ENCODE data around the gene GCN1.

Gene GCN1

DNA sequence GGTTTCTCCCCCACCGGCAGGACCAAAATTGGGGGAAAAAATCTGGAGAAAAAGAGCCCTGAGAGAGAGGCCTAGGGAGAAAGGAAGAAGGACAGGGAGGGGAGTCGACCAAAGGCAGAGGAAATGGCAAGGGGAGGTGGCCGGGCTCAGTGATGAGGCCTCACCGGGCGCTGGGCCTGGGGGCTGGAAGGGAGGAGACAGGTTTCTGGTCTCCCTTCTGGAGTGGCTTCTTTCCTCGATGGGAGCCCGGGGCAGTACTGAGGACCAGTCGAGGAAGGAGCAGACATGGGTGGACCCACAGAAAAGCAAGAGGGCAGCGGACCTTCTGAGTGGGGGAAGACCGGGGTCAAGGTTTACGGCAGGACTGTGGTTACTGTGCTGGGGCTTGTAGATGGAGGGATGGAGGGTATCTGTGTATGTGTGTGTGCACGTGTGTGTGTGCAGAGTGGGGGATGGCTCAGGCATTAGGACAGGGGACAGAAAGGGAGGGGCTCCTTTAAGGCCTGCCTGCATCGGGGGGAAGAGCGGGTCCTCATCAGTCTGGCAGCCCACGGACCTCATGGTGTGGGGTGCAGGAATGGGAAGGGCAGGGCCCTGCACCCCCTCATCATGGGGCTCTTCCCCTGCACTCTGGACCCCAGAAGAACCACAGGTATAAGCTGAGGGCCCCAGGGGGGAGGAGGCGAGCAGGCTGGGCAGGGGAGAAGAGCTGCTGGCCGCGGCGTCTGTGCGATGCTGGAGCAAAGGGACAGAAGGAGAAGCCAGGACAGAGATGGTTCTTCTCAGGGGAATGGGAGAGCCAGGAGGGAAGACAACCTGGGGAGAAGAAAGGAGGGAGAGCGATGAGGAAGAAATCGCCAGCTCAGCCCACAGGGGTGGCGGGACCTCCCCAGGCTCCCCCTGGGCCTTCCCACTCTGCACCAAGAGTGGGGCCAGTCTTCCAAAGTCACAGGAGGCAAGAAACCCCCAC is 21.5 kb upstream of the GCN1 start:
- no peaks in the 10 kb centered on the region for H3K9me3 ChIP-seq (ENCODE audit: insufficient read depth, low read depth, low read length)
- no peak overlapping the region for H3K4me3 ChIP-seq (ENCODE audit: low read length, poor library complexity, severe bottlenecking)
- TF ChIP-seq EZH2phosphoT487 (IDR thresholded peaks at IDR 0.05; ENCODE audit: borderline replicate concordance) = no peak
- TF ChIP-seq, protein P1, sequence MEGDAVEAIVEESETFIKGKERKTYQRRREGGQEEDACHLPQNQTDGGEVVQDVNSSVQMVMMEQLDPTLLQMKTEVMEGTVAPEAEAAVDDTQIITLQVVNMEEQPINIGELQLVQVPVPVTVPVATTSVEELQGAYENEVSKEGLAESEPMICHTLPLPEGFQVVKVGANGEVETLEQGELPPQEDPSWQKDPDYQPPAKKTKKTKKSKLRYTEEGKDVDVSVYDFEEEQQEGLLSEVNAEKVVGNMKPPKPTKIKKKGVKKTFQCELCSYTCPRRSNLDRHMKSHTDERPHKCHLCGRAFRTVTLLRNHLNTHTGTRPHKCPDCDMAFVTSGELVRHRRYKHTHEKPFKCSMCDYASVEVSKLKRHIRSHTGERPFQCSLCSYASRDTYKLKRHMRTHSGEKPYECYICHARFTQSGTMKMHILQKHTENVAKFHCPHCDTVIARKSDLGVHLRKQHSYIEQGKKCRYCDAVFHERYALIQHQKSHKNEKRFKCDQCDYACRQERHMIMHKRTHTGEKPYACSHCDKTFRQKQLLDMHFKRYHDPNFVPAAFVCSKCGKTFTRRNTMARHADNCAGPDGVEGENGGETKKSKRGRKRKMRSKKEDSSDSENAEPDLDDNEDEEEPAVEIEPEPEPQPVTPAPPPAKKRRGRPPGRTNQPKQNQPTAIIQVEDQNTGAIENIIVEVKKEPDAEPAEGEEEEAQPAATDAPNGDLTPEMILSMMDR (conservative IDR thresholded peaks at IDR 0.05; ENCODE audit: low read length) = no peak
- no peaks in the 10 kb centered on the region for H3K79me2 ChIP-seq (ENCODE audit: insufficient read depth, low read length)
- no peaks in the 10 kb centered on the region for H3K27me3 ChIP-seq (ENCODE audit: insufficient read depth, low read length, poor library complexity, severe bottlenecking)
- H3F3A ChIP-seq (ENCODE audit: low read depth) = no peaks in the 10 kb centered on the region
- H3K4me2 ChIP-seq (ENCODE audit: low read depth, low read length, poor library complexity, severe bottlenecking) = no peak overlapping the region
- H3K4me1 ChIP-seq (ENCODE audit: insufficient read depth, low read length, poor library complexity, severe bottlenecking) = no peaks in the 10 kb centered on the region
- H3K9me2 ChIP-seq (replicated peaks; ENCODE audit: low read depth, low read length) = no peaks in the 10 kb centered on the region
- H3K36me3 ChIP-seq (ENCODE audit: insufficient read depth, low read length) = no peaks in the 10 kb centered on the region
- no peak overlapping the region for H2AFZ ChIP-seq (ENCODE audit: low read length)
- no peaks in the 10 kb centered on the region for H4K20me1 ChIP-seq (ENCODE audit: insufficient read depth, low read length, poor library complexity, severe bottlenecking)
- no peak overlapping the region for H3K9ac ChIP-seq (ENCODE audit: low read depth, low read length, poor library complexity, severe bottlenecking)

DNA sequence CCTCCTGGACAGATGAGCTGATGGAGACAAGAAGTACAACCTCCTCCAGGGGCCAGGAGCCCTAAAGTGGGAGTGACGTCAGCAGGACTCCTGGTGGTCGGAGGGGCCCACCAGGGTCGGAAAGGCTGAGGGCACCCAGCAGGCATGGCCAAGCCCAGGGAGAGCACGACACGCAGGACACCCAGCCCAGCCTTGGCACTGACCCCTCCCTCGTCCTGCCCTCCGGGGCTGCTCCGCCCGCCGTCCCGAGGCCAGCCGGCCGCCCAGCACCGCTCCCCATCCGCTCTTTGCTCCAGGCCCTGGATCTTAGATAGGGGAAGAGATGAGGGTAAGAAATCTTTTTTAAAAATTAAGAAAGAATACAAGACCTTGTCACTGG is 20.8 kb upstream of the GCN1 start:
- H3K4me2 ChIP-seq (ENCODE audit: low read depth, low read length, poor library complexity, severe bottlenecking) = no peak overlapping the region
- no peak overlapping the region for H3K9ac ChIP-seq (ENCODE audit: low read depth, low read length, poor library complexity, severe bottlenecking)
- no peak overlapping the region for H3K4me3 ChIP-seq (ENCODE audit: low read length, poor library complexity, severe bottlenecking)
- H3K79me2 ChIP-seq (ENCODE audit: insufficient read depth, low read length) = no peaks in the 10 kb centered on the region
- TF ChIP-seq, protein P1 (conservative IDR thresholded peaks at IDR 0.05; ENCODE audit: low read length) = no peak
- no peak for TF ChIP-seq EZH2phosphoT487 (IDR thresholded peaks at IDR 0.05; ENCODE audit: borderline replicate concordance)
- no peak overlapping the region for H2AFZ ChIP-seq (ENCODE audit: low read length)
- no peaks in the 10 kb centered on the region for H3K9me3 ChIP-seq (ENCODE audit: insufficient read depth, low read depth, low read length)
- no peaks in the 10 kb centered on the region for H3K9me2 ChIP-seq (replicated peaks; ENCODE audit: low read depth, low read length)
- no peaks in the 10 kb centered on the region for H3F3A ChIP-seq (ENCODE audit: low read depth)
- H3K4me1 ChIP-seq (ENCODE audit: insufficient read depth, low read length, poor library complexity, severe bottlenecking) = no peaks in the 10 kb centered on the region
- H3K36me3 ChIP-seq (ENCODE audit: insufficient read depth, low read length) = no peaks in the 10 kb centered on the region
- no peaks in the 10 kb centered on the region for H4K20me1 ChIP-seq (ENCODE audit: insufficient read depth, low read length, poor library complexity, severe bottlenecking)
- H3K27me3 ChIP-seq (ENCODE audit: insufficient read depth, low read length, poor library complexity, severe bottlenecking) = no peaks in the 10 kb centered on the region

DNA sequence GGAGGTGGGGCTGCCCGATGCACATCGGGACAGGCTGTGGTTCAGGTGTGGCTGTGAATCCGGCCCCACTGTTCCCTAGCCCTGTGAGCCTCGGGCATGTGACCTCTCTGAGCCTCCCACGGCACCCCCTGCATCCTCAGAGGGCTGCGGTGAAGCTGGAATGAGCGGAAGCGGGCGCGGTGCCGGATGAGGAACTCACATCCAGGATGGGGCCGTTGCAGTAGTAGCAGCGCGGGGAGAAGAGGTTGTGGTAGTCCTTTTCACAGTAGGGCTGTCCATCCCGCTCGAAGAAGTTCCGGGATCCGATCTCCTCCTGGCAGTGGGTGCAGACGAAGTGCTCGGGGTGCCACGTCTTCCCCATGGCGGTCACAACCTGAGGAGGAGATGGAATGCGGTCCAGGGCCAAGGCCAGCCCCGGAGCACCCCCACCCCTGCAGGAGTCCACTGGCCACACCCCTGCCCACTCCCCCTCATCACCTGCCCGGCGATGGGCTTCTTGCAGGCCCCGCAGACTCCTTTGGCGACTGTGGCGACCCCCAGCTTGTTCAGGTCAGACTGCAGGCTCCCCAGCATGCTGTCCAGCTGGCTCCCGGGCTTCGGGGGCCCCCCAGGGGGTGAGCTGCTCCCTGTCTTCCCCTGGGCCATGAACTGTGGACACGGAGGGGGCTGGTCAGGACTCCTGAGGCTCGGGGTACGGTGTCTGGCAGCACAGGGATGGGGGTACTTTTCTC is 20.3 kb upstream of the GCN1 start:
- Histone ChIP-seq H3K9ac (ENCODE audit: low read depth, low read length, poor library complexity, severe bottlenecking) (no peak overlapping the region), H3K9me2 (replicated peaks; ENCODE audit: low read depth, low read length) (no peaks in the 10 kb centered on the region)

More for the DNA sequence above, 20.3 kb upstream of the GCN1 start:
- Histone ChIP-seq H3F3A (ENCODE audit: low read depth) (no peaks in the 10 kb centered on the region), H3K4me2 (ENCODE audit: low read depth, low read length, poor library complexity, severe bottlenecking) (no peak overlapping the region), H3K27me3 (ENCODE audit: insufficient read depth, low read length, poor library complexity, severe bottlenecking) (no peaks in the 10 kb centered on the region), H3K4me3 (ENCODE audit: low read length, poor library complexity, severe bottlenecking) (no peak overlapping the region), H3K79me2 (ENCODE audit: insufficient read depth, low read length) (no peaks in the 10 kb centered on the region), H3K4me1 (ENCODE audit: insufficient read depth, low read length, poor library complexity, severe bottlenecking) (no peaks in the 10 kb centered on the region), H4K20me1 (ENCODE audit: insufficient read depth, low read length, poor library complexity, severe bottlenecking) (no peaks in the 10 kb centered on the region), H2AFZ (ENCODE audit: low read length) (no peak overlapping the region), H3K9me3 (ENCODE audit: insufficient read depth, low read depth, low read length) (no peaks in the 10 kb centered on the region), H3K36me3 (ENCODE audit: insufficient read depth, low read length) (no peaks in the 10 kb centered on the region)
- TF ChIP-seq, protein P1 (conservative IDR thresholded peaks at IDR 0.05; ENCODE audit: low read length) = no peak
- no peak for TF ChIP-seq EZH2phosphoT487 (IDR thresholded peaks at IDR 0.05; ENCODE audit: borderline replicate concordance)

Measured in Loucy (cell line).